ENCODE measurements around the gene BHLHA15.

BHLHA15 gene

GRCh38 chr7:98167653-98168052 lies 43.6 kb upstream of the BHLHA15 start:
- H3K79me2 ChIP-seq (ENCODE audit: insufficient read depth, low read length): no peaks in the 10 kb centered on the region
- H3K9me2 ChIP-seq (replicated peaks; ENCODE audit: insufficient read depth, low read length): no peaks in the 10 kb centered on the region
- no peak overlapping the region for H2AFZ ChIP-seq (ENCODE audit: low read depth, low read length, severe bottlenecking)
- no peak overlapping the region for H3K4me2 ChIP-seq (ENCODE audit: low read depth, low read length, poor library complexity, severe bottlenecking)
- H3K27ac ChIP-seq (ENCODE audit: low read depth, low read length): no peak overlapping the region
- TF ChIP-seq EZH2phosphoT487 (conservative IDR thresholded peaks at IDR 0.05; ENCODE audit: low read length) (no peak), CTCF (IDR thresholded peaks at IDR 0.05; ENCODE audit: insufficient read depth, low read length, poor library complexity, severe bottlenecking) (no peak)
- no peaks in the 10 kb centered on the region for H3K27me3 ChIP-seq (ENCODE audit: low read length)
- H3F3A ChIP-seq (ENCODE audit: insufficient read depth): no peaks in the 10 kb centered on the region
- H3K36me3 ChIP-seq (ENCODE audit: low read length): no peaks in the 10 kb centered on the region
- no peak overlapping the region for H3K4me3 ChIP-seq (ENCODE audit: insufficient read depth, low read length, poor library complexity, severe bottlenecking)
- H3K9me3 ChIP-seq (ENCODE audit: insufficient read depth, low read length): no peaks in the 10 kb centered on the region
- 0 out of 2 replicates have a peak, but pooled peaks cover 3% of the 10 kb centered on the region for H4K20me1 ChIP-seq (ENCODE audit: low read depth, low read length)
- H3K9ac ChIP-seq (ENCODE audit: low read length): no peak overlapping the region

- H3K36me3 ChIP-seq (ENCODE audit: low read length): peaks cover 3% of the 10 kb centered on the region; the same call in 1 of the 2 replicates
- no peak overlapping the region for H3K27ac ChIP-seq (ENCODE audit: low read depth, low read length)
- no peaks in the 10 kb centered on the region for H3K9me3 ChIP-seq (ENCODE audit: insufficient read depth, low read length)
- no peaks in the 10 kb centered on the region for H3K27me3 ChIP-seq (ENCODE audit: low read length)
- no peak overlapping the region for H2AFZ ChIP-seq (ENCODE audit: low read depth, low read length, severe bottlenecking)
- no peak for TF ChIP-seq EZH2phosphoT487 (conservative IDR thresholded peaks at IDR 0.05; ENCODE audit: low read length)
- peak; percentile 52 for TF ChIP-seq CTCF (IDR thresholded peaks at IDR 0.05; ENCODE audit: insufficient read depth, low read length, poor library complexity, severe bottlenecking)
- no peak overlapping the region for H3K4me3 ChIP-seq (ENCODE audit: insufficient read depth, low read length, poor library complexity, severe bottlenecking)
- H3K79me2 ChIP-seq (ENCODE audit: insufficient read depth, low read length): no peaks in the 10 kb centered on the region
- H3K4me2 ChIP-seq (ENCODE audit: low read depth, low read length, poor library complexity, severe bottlenecking): no peak overlapping the region
- no peaks in the 10 kb centered on the region for H3K9me2 ChIP-seq (replicated peaks; ENCODE audit: insufficient read depth, low read length)
- 0 out of 2 replicates have a peak, but pooled peaks cover 3% of the 10 kb centered on the region for H4K20me1 ChIP-seq (ENCODE audit: low read depth, low read length)
- no peak overlapping the region for H3K9ac ChIP-seq (ENCODE audit: low read length)
- no peaks in the 10 kb centered on the region for H3F3A ChIP-seq (ENCODE audit: insufficient read depth)
Measured at GRCh38 chr7:98168181-98168903, 42.9 kb upstream of the BHLHA15 start.

GRCh38 chr7:98168904-98169621 lies 42.2 kb upstream of the BHLHA15 start:
- no peaks in the 10 kb centered on the region for H3K9me3 ChIP-seq (ENCODE audit: insufficient read depth, low read length)
- no peak overlapping the region for H2AFZ ChIP-seq (ENCODE audit: low read depth, low read length, severe bottlenecking)
- no peak overlapping the region for H3K4me3 ChIP-seq (ENCODE audit: insufficient read depth, low read length, poor library complexity, severe bottlenecking)
- 0 out of 2 replicates have a peak, but pooled peaks cover 3% of the 10 kb centered on the region for H4K20me1 ChIP-seq (ENCODE audit: low read depth, low read length)
- peaks cover 3% of the 10 kb centered on the region; the same call in 1 of the 2 replicates for H3K36me3 ChIP-seq (ENCODE audit: low read length)
- H3K27me3 ChIP-seq (ENCODE audit: low read length): no peaks in the 10 kb centered on the region
- H3K9me2 ChIP-seq (replicated peaks; ENCODE audit: insufficient read depth, low read length): no peaks in the 10 kb centered on the region
- H3K27ac ChIP-seq (ENCODE audit: low read depth, low read length): no peak overlapping the region
- TF ChIP-seq CTCF (IDR thresholded peaks at IDR 0.05; ENCODE audit: insufficient read depth, low read length, poor library complexity, severe bottlenecking) (no peak), EZH2phosphoT487 (conservative IDR thresholded peaks at IDR 0.05; ENCODE audit: low read length) (no peak)
- H3F3A ChIP-seq (ENCODE audit: insufficient read depth): no peaks in the 10 kb centered on the region
- no peak overlapping the region for H3K4me2 ChIP-seq (ENCODE audit: low read depth, low read length, poor library complexity, severe bottlenecking)
- no peak overlapping the region for H3K9ac ChIP-seq (ENCODE audit: low read length)
- H3K79me2 ChIP-seq (ENCODE audit: insufficient read depth, low read length): no peaks in the 10 kb centered on the region
